ENCODE results near the gene DNM3.

The DNM3 gene

GRCh38 chr1:171877701-171878100 is 36.4 kb downstream of the DNM3 start:
- no peaks in the 10 kb centered on the region for H3K4me1 Mint-ChIP-seq
- DNase-seq: no peak
- no peak overlapping the region for H3K4me3 Mint-ChIP-seq
- H3K27ac Mint-ChIP-seq: no peak overlapping the region
- peak; percentile 92 for ATAC-seq
- no peaks in the 10 kb centered on the region for H3K27me3 Mint-ChIP-seq
- H3K9me3 Mint-ChIP-seq: no peaks in the 10 kb centered on the region

- no peak for DNase-seq
- Mint-ChIP-seq H3K27me3 (no peaks in the 10 kb centered on the region), H3K4me3 (no peak overlapping the region), H3K4me1 (peaks cover 9% of the 10 kb centered on the region), H3K27ac (no peak overlapping the region), H3K9me3 (no peaks in the 10 kb centered on the region)
- no peak for ATAC-seq
These were observed 38.3 kb downstream of the DNM3 start for GRCh38 chr1:171879556-171879955.

- Mint-ChIP-seq H3K4me1 (peaks cover 9% of the 10 kb centered on the region), H3K27ac (no peak overlapping the region), H3K9me3 (no peaks in the 10 kb centered on the region), H3K27me3 (no peaks in the 10 kb centered on the region), H3K4me3 (no peak overlapping the region)
- DNase-seq (no peak), ATAC-seq (no peak)
These were observed 40.1 kb downstream of the DNM3 start for GRCh38 chr1:171881442-171881841.

GRCh38 chr1:171883849-171884248 is 42.6 kb downstream of the DNM3 start:
- no peaks in the 10 kb centered on the region for H3K27me3 Mint-ChIP-seq
- H3K4me3 Mint-ChIP-seq: no peak overlapping the region
- H3K27ac Mint-ChIP-seq: peak overlapping the region; percentile 36 to 94
- no peaks in the 10 kb centered on the region for H3K9me3 Mint-ChIP-seq
- DNase-seq: peak in 1 of 2 donors; percentile 14
- ATAC-seq: peak; percentile 67
- peaks cover 9% of the 10 kb centered on the region for H3K4me1 Mint-ChIP-seq

- ATAC-seq: peak; percentile 67
- no peak for DNase-seq
- no peak overlapping the region for H3K27ac Mint-ChIP-seq
These were observed 43.2 kb downstream of the DNM3 start for GRCh38 chr1:171884475-171884874.

GRCh38 chr1:171890131-171890530 is 48.8 kb downstream of the DNM3 start:
- no peak overlapping the region for H3K4me3 Mint-ChIP-seq
- H3K27ac Mint-ChIP-seq: no peak overlapping the region
- no peaks in the 10 kb centered on the region for H3K4me1 Mint-ChIP-seq
- ATAC-seq (no peak), DNase-seq (no peak)
- H3K9me3 Mint-ChIP-seq: no peaks in the 10 kb centered on the region
- no peaks in the 10 kb centered on the region for H3K27me3 Mint-ChIP-seq

More at GRCh38 chr1:171884475-171884874, 43.2 kb downstream of the DNM3 start:
- no peaks in the 10 kb centered on the region for H3K9me3 Mint-ChIP-seq
- peaks cover 9% of the 10 kb centered on the region for H3K4me1 Mint-ChIP-seq
- H3K4me3 Mint-ChIP-seq: no peak overlapping the region
- no peaks in the 10 kb centered on the region for H3K27me3 Mint-ChIP-seq

- no peaks in the 10 kb centered on the region for H3K9me3 Mint-ChIP-seq
- no peak for DNase-seq
- no peak overlapping the region for H3K27ac Mint-ChIP-seq
- peaks cover under 1% of the 10 kb centered on the region for H3K4me1 Mint-ChIP-seq
- no peak for ATAC-seq
- no peak overlapping the region for H3K4me3 Mint-ChIP-seq
- H3K27me3 Mint-ChIP-seq: peaks cover 7% of the 10 kb centered on the region
These were observed 55.8 kb downstream of the DNM3 start for GRCh38 chr1:171896936-171897703.

GRCh38 chr1:171898941-171899340 is 57.6 kb downstream of the DNM3 start:
- Mint-ChIP-seq H3K27ac (no peak overlapping the region), H3K4me1 (peaks cover 7% of the 10 kb centered on the region), H3K4me3 (no peak overlapping the region), H3K9me3 (no peaks in the 10 kb centered on the region), H3K27me3 (peaks cover 7% of the 10 kb centered on the region)
- ATAC-seq: no peak
- no peak for DNase-seq

GRCh38 chr1:171899838-171900237 is 58.5 kb downstream of the DNM3 start:
- ATAC-seq (no peak), DNase-seq (no peak)
- no peak overlapping the region for H3K27ac Mint-ChIP-seq
- no peak overlapping the region for H3K4me3 Mint-ChIP-seq
- H3K4me1 Mint-ChIP-seq: peaks cover 7% of the 10 kb centered on the region
- peaks cover 7% of the 10 kb centered on the region for H3K27me3 Mint-ChIP-seq
- H3K9me3 Mint-ChIP-seq: no peaks in the 10 kb centered on the region

- ATAC-seq (no peak), DNase-seq (no peak)
- peaks cover 7% of the 10 kb centered on the region for H3K27me3 Mint-ChIP-seq
- H3K4me1 Mint-ChIP-seq: peaks cover 7% of the 10 kb centered on the region
- no peak overlapping the region for H3K27ac Mint-ChIP-seq
- no peak overlapping the region for H3K4me3 Mint-ChIP-seq
- no peaks in the 10 kb centered on the region for H3K9me3 Mint-ChIP-seq
These were observed 59.9 kb downstream of the DNM3 start for GRCh38 chr1:171901245-171901644.

- ATAC-seq (no peak), DNase-seq (no peak)
- peaks cover 7% of the 10 kb centered on the region for H3K27me3 Mint-ChIP-seq
- peaks cover 7% of the 10 kb centered on the region for H3K4me1 Mint-ChIP-seq
- no peaks in the 10 kb centered on the region for H3K9me3 Mint-ChIP-seq
- peak overlapping the region in 1 of 2 donors; percentile 36 for H3K4me3 Mint-ChIP-seq
- no peak overlapping the region for H3K27ac Mint-ChIP-seq
These were observed 61.2 kb downstream of the DNM3 start for GRCh38 chr1:171902527-171902926.

GRCh38 chr1:171904778-171905450 is 63.6 kb downstream of the DNM3 start:
- H3K4me1 Mint-ChIP-seq: peaks cover 13% of the 10 kb centered on the region
- no peak for ATAC-seq
- H3K27me3 Mint-ChIP-seq: no peaks in the 10 kb centered on the region
- H3K27ac Mint-ChIP-seq: no peak overlapping the region
- H3K9me3 Mint-ChIP-seq: no peaks in the 10 kb centered on the region
- DNase-seq: no peak
- no peak overlapping the region for H3K4me3 Mint-ChIP-seq

- no peak overlapping the region for H3K27ac Mint-ChIP-seq
- no peaks in the 10 kb centered on the region for H3K27me3 Mint-ChIP-seq
- DNase-seq: no peak
- no peaks in the 10 kb centered on the region for H3K9me3 Mint-ChIP-seq
- H3K4me1 Mint-ChIP-seq: peaks cover 6% of the 10 kb centered on the region
- no peak for ATAC-seq
- H3K4me3 Mint-ChIP-seq: no peak overlapping the region
These were observed 68.4 kb downstream of the DNM3 start for GRCh38 chr1:171909711-171910110.

GRCh38 chr1:171910786-171911185 is 69.5 kb downstream of the DNM3 start:
- Mint-ChIP-seq H3K4me3 (no peak overlapping the region), H3K27ac (no peak overlapping the region), H3K27me3 (no peaks in the 10 kb centered on the region), H3K9me3 (no peaks in the 10 kb centered on the region), H3K4me1 (peaks cover 6% of the 10 kb centered on the region)
- no peak for DNase-seq
- no peak for ATAC-seq

- no peak for DNase-seq
- Mint-ChIP-seq H3K4me3 (no peak overlapping the region), H3K27me3 (no peaks in the 10 kb centered on the region), H3K27ac (no peak overlapping the region), H3K9me3 (no peaks in the 10 kb centered on the region), H3K4me1 (peaks cover 6% of the 10 kb centered on the region)
- ATAC-seq: no peak
These were observed 70.2 kb downstream of the DNM3 start for GRCh38 chr1:171911506-171911905.

GRCh38 chr1:171912509-171913175 is 71.3 kb downstream of the DNM3 start:
- DNase-seq: no peak
- H3K27ac Mint-ChIP-seq: no peak overlapping the region
- H3K27me3 Mint-ChIP-seq: no peaks in the 10 kb centered on the region
- H3K9me3 Mint-ChIP-seq: no peaks in the 10 kb centered on the region
- H3K4me1 Mint-ChIP-seq: peaks cover 6% of the 10 kb centered on the region
- no peak for ATAC-seq
- no peak overlapping the region for H3K4me3 Mint-ChIP-seq

Measured in stimulated activated naive CD8-positive, alpha-beta T cell treated with anti-CD3 and anti-CD28 coated beads, Interleukin-15, amount 100 ng/mL, for 72 hours (primary cell).